Measurements from ENCODE around the gene MMP12.

DNA sequence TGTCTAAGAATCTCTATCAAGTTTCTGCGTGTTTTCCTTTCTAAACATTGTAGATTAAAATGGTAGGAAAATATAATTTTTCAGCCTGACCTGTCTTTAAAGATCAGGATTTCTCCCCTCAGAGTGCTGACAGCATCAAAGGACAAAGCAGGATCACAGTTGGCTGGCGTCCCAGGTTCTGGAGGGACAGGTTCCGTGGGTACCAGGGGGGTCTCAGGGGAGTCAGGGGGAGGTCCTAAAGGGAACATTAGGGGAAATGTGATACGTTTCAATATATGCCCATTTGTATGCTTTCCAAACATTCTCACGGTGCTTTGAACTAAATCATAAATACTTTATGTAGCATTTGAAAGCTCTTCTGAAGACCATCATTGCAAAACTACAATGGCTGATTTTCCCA, 34.8 kb downstream of the MMP12 start:
- TF ChIP-seq ZNF274 (IDR thresholded peaks at IDR 0.05; ENCODE audit: low read depth, low read length) = no peak
- TF ChIP-seq YY1 (IDR thresholded peaks at IDR 0.05; ENCODE audit: insufficient read depth, insufficient read length) = no peak

Measured in NT2/D1 (cell line).